Activated CD4-positive, alpha-beta memory T cell treated with anti-CD3 and anti-CD28 coated beads for 36 hours (primary cell): ENCODE measurements around the gene FFAR4. TPM values are rescaled to one million over a fixed set of nuclear protein-coding genes. Genes with fewer than 3 reads are reported as not detected.

Experiments
- CTCF ChIA-PET: fragments of 350-600 bp; sonication (Branson Sonifier 250); formaldehyde crosslinking; loops from one replicate; lab custom pipeline; 2021; ENCODE audit warnings: antibody characterized with exemption, inconsistent platforms; lab: Charles Lee
- POLR2A ChIA-PET: fragments of 350-600 bp; sonication (Branson Sonifier 250); formaldehyde crosslinking; loops from one replicate; lab custom pipeline; 2021; ENCODE audit warnings: antibody characterized with exemption; lab: Charles Lee
- DNase-seq: peaks from one replicate; pipeline ENCODE4 v3.0.0-alpha.2; 2020
- H3K27ac Mint-ChIP-seq: one replicate; pipeline ENCODE4 v1.8.0; 2021; ENCODE audit warnings: mixed read lengths
- H3K27me3 Mint-ChIP-seq: one replicate; pipeline ENCODE4 v1.8.0; 2021; ENCODE audit warnings: mixed read lengths
- H3K36me3 Mint-ChIP-seq: one replicate; pipeline ENCODE4 v1.8.0; 2021; ENCODE audit warnings: mixed read lengths
- H3K4me1 Mint-ChIP-seq: one replicate; pipeline ENCODE4 v1.8.0; 2021; ENCODE audit warnings: low read depth, mixed read lengths
- H3K4me3 Mint-ChIP-seq: one replicate; pipeline ENCODE4 v1.8.0; 2021; ENCODE audit warnings: mild to moderate bottlenecking, mixed read lengths
- H3K9me3 Mint-ChIP-seq: one replicate; pipeline ENCODE4 v1.8.0; 2021; ENCODE audit warnings: mixed read lengths
- intact Hi-C: fragments of 100-400 bp; cut with micrococcal nuclease; formaldehyde crosslinking; loops from one replicate; pipeline ENCODE4 v1.15.1; 2023
- total RNA-seq, 2 experiments: library from RNA; stranded (reverse); gene quantifications; one replicate each; pipeline ENCODE4 v1.2.3, GENCODE V29; 2021

The FFAR4 gene
- total RNA-seq, 2 experiments from 2014 or later = not detected

DNA sequence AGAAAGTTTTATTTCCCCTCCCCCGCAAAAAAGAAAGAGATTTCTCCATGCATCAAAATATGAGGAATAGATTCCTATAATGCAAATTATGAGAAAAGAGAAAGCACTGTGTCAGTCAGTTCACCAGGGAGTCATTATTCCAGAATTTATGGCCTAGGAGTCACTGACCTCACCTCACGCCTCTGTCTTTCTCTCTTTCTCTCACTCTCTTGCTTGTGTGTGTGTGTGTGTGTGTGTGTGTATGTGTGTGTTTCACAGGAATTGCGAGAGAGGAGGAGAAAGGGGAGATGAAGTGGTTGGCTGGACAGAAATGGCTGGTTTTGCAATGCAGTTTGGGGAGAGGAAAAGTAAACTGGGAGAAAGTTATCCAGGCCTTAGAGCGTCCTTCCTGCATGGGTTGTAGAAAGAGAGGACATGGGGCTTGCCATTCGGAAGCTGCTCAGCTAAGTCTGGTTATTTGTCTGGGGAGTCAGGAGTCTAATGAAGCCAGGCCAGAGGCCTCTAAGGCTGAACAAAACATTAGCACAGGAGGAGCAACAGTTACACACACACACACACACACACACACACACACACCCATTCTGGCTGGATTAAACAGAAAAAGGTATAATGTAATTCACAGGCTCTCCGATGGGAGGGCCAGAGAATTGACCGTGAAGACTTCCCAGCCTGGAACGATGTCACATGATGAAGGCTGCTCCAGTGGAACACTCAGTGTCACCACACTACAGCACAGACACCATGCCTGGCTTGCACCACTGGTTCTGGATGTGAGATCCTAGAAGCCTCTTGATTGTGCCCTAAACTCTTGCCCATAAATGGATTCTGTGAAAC is 12.8 kb upstream of the FFAR4 start:
- POLR2A ChIA-PET = no interaction called here
- H3K36me3 Mint-ChIP-seq = no peaks in the 10 kb centered on the region
- CTCF ChIA-PET = interaction anchor here (1.0 to 1.7 kb wide), 5 partner anchors 11 to 305 kb away, joined by 4 to 17 read pairs (median 4); no protein-coding TSS in a partner anchor

GRCh38 chr10:93554316-93554663 is 12.2 kb upstream of the FFAR4 start:
- no peak for DNase-seq
- ChIA-PET CTCF (interaction anchor here (0.7 to 1.7 kb wide), 10 partner anchors 12 to 305 kb away, joined by 3 to 17 read pairs (median 4); no protein-coding TSS in a partner anchor), POLR2A (no interaction called here)
- H3K4me1 Mint-ChIP-seq = no peaks in the 10 kb centered on the region
- H3K4me3 Mint-ChIP-seq = no peak overlapping the region
- peaks cover 2% of the 10 kb centered on the region for H3K27me3 Mint-ChIP-seq
- H3K27ac Mint-ChIP-seq = no peak overlapping the region
- intact Hi-C loops = loop anchor here (1.0 to 5.0 kb wide), 3 partner anchors 128 to 305 kb away; no protein-coding TSS in a partner anchor
- H3K9me3 Mint-ChIP-seq = no peaks in the 10 kb centered on the region
- H3K36me3 Mint-ChIP-seq = no peaks in the 10 kb centered on the region

More for the DNA sequence above, 12.8 kb upstream of the FFAR4 start:
- Mint-ChIP-seq H3K4me3 (no peak overlapping the region), H3K27ac (no peak overlapping the region), H3K27me3 (peaks cover 2% of the 10 kb centered on the region), H3K4me1 (no peaks in the 10 kb centered on the region), H3K9me3 (no peaks in the 10 kb centered on the region)
- intact Hi-C loops = loop anchor here (1.0 to 5.0 kb wide), 3 partner anchors 129 to 305 kb away; no protein-coding TSS in a partner anchor
- no peak for DNase-seq

DNA sequence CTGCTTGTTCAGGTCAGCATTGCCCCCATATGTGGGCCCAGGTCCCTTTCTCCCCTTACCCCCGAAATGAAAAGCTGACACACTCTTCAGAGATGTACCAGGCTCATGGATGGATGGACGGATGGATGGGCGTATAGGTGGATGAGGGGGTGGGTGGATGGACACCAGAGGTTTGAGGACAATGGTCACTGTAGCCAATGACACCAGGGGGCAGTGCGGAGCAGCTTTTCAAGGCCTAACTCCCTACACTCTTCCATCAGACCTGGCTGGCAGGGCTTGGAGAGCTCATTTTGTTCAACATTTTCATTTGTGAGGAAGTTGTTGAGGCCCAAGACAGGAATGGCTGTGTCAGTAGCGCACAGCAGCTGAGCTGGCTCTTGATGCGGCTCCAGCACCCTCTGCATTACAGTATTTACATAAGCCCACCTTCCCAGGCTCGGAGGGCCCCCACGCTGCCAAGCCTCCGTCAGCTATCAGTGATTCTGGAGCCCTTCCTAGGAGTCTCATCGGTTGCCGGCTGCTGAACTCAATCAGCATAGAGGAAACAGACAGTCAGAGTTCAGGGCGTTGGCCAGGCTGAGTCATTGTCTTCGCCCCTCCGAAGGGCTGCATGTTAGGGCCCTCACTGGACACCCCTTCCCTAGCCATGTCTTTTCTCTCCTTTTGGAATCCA is 11.6 kb upstream of the FFAR4 start:
- no peak overlapping the region for H3K27ac Mint-ChIP-seq
- peaks cover 2% of the 10 kb centered on the region for H3K27me3 Mint-ChIP-seq
- peak; percentile 66 for DNase-seq
- H3K9me3 Mint-ChIP-seq = no peaks in the 10 kb centered on the region
- ChIA-PET CTCF (interaction anchor here (0.7 to 1.7 kb wide), 12 partner anchors 9 to 304 kb away, joined by 3 to 17 read pairs (median 4); no protein-coding TSS in a partner anchor), POLR2A (no interaction called here)
- H3K4me1 Mint-ChIP-seq = no peaks in the 10 kb centered on the region
- intact Hi-C loops = loop anchor here (1.0 to 5.0 kb wide), 3 partner anchors 127 to 304 kb away; no protein-coding TSS in a partner anchor
- no peaks in the 10 kb centered on the region for H3K36me3 Mint-ChIP-seq
- H3K4me3 Mint-ChIP-seq = no peak overlapping the region

- Mint-ChIP-seq H3K27ac (no peak overlapping the region), H3K4me3 (no peak overlapping the region), H3K36me3 (no peaks in the 10 kb centered on the region), H3K9me3 (no peaks in the 10 kb centered on the region), H3K27me3 (peaks cover 3% of the 10 kb centered on the region), H3K4me1 (no peaks in the 10 kb centered on the region)
- no peak for DNase-seq
- intact Hi-C loops = no loop called here
- ChIA-PET CTCF (interaction anchor here (0.6 kb wide), 1 partner anchor 54 kb away, joined by 4 read pairs; no protein-coding TSS in a partner anchor), POLR2A (no interaction called here)
Observed at GRCh38 chr10:93559490-93559889, 7.0 kb upstream of the FFAR4 start.

DNA sequence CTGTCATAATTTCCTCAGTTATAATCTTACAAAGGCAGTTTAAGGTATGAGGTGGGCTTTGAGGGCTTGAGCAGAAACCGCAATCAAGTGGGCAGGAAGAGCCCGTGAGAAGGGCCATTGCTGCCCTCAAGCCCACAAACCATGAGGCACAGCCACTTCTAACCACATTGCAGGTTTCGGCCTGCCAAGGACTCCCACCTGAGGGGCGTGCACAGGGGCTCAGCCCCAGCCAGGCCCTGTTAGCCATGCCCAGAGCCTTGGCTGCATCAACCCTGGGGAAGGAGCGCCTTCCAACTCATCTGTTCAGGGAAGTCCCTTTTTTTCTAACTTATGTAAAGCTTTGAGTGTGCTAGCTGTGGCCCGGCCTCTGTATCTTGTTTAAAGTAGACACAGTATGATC is 5.9 kb upstream of the FFAR4 start:
- Mint-ChIP-seq H3K27me3 (peaks cover 4% of the 10 kb centered on the region), H3K4me1 (no peaks in the 10 kb centered on the region), H3K36me3 (no peaks in the 10 kb centered on the region), H3K9me3 (no peaks in the 10 kb centered on the region), H3K4me3 (no peak overlapping the region), H3K27ac (no peak overlapping the region)
- ChIA-PET CTCF (no interaction called here), POLR2A (no interaction called here)
- DNase-seq = no peak
- intact Hi-C loops = no loop called here

GRCh38 chr10:93565446-93565845 is 1.0 kb upstream of the FFAR4 start:
- H3K27ac Mint-ChIP-seq = no peak overlapping the region
- peaks cover 2% of the 10 kb centered on the region for H3K4me1 Mint-ChIP-seq
- intact Hi-C loops = no loop called here
- no peaks in the 10 kb centered on the region for H3K9me3 Mint-ChIP-seq
- ChIA-PET CTCF (no interaction called here), POLR2A (no interaction called here)
- H3K27me3 Mint-ChIP-seq = peaks cover 34% of the 10 kb centered on the region
- no peak for DNase-seq
- no peaks in the 10 kb centered on the region for H3K36me3 Mint-ChIP-seq
- no peak overlapping the region for H3K4me3 Mint-ChIP-seq

- Mint-ChIP-seq H3K4me3 (no peak overlapping the region), H3K27ac (no peak overlapping the region), H3K4me1 (peaks cover 2% of the 10 kb centered on the region), H3K36me3 (no peaks in the 10 kb centered on the region), H3K27me3 (peaks cover 39% of the 10 kb centered on the region), H3K9me3 (no peaks in the 10 kb centered on the region)
- intact Hi-C loops = no loop called here
- DNase-seq = no peak
- ChIA-PET POLR2A (no interaction called here), CTCF (no interaction called here)
Observed at GRCh38 chr10:93567277-93568104, 1.0 kb downstream of the FFAR4 start.

- Mint-ChIP-seq H3K27ac (no peak overlapping the region), H3K9me3 (no peaks in the 10 kb centered on the region), H3K4me3 (no peak overlapping the region), H3K36me3 (no peaks in the 10 kb centered on the region), H3K27me3 (peaks cover 39% of the 10 kb centered on the region), H3K4me1 (peaks cover 2% of the 10 kb centered on the region)
- ChIA-PET CTCF (no interaction called here), POLR2A (no interaction called here)
- no peak for DNase-seq
- intact Hi-C loops = no loop called here
Observed at GRCh38 chr10:93568105-93568390, 1.6 kb downstream of the FFAR4 start.

DNA sequence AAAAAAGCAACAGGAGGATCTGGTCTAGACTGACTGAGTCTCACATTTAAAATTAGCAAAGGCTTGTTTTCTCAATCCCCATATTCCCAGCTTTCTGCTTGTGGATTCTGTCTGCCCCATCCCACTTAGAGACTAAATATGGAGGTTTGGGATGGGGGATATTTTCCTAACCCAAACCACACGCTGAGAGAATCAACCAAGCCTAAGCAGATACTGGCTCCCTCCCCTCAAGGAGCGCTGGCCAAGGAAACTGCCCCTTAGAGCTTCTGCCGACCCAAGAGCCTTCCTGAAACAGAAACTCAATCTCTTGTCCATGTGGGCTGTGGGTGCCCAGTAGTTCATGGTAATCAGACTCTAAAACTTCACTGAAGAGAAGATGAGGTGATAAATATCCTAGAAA is 3.9 kb downstream of the FFAR4 start:
- CTCF ChIA-PET = no interaction called here

GRCh38 chr10:93572606-93573005 is 6.1 kb downstream of the FFAR4 start:
- ChIA-PET CTCF (interaction anchor here (1.1 kb wide), 1 partner anchor 18 kb away, joined by 3 read pairs; no protein-coding TSS in a partner anchor), POLR2A (no interaction called here)
- no peak for DNase-seq
- peaks cover 30% of the 10 kb centered on the region for H3K27me3 Mint-ChIP-seq
- H3K9me3 Mint-ChIP-seq = no peaks in the 10 kb centered on the region
- H3K4me1 Mint-ChIP-seq = peaks cover 5% of the 10 kb centered on the region
- H3K4me3 Mint-ChIP-seq = no peak overlapping the region
- H3K36me3 Mint-ChIP-seq = no peaks in the 10 kb centered on the region
- intact Hi-C loops = no loop called here
- no peak overlapping the region for H3K27ac Mint-ChIP-seq

More for the DNA sequence above, 3.9 kb downstream of the FFAR4 start:
- Mint-ChIP-seq H3K27ac (no peak overlapping the region), H3K4me3 (no peak overlapping the region), H3K36me3 (no peaks in the 10 kb centered on the region), H3K9me3 (no peaks in the 10 kb centered on the region), H3K4me1 (peaks cover 8% of the 10 kb centered on the region), H3K27me3 (peaks cover 43% of the 10 kb centered on the region)
- intact Hi-C loops = no loop called here
- POLR2A ChIA-PET = no interaction called here
- no peak for DNase-seq

DNA sequence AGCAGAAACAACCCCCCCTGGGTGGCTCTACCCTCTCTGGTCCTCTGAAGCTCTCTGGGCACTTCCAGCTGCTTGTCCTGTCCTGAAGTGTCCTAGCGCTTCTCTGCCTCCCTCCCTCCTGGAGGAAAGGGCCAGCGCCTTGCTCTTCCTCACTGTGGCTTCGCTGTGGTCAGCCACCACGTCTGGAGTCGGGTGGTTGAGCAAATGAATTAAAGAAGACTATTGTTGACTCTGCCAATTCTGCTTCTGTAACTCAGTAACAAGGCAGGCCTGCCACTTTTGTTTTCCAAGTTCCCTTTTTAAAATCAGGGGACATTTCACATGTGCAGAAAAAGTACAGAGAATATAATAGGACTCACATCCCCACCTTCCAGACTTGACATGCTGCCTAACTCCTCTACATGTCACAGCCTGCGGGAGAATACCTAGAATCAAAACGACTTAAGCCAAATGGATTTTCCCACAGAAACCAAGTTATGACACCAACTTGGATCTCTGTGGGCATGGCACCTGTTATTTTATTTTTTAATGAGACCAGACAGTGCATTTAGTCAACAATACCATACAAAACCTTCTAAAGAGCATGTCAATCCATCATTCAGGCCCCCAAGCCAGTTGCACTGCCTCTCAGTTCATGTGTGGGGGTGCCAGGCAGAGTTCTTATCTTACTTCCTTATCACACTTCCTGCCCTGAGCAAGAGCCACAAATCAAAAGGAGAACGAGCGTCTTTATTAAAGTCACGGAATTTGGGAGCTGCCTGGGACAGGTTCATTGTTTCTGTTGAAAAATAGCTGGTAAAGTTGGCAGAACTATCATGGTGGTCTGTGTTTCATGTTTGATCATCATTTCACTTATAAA is 6.8 kb downstream of the FFAR4 start:
- no peak overlapping the region for H3K4me3 Mint-ChIP-seq
- H3K36me3 Mint-ChIP-seq = no peaks in the 10 kb centered on the region
- no peak overlapping the region for H3K27ac Mint-ChIP-seq
- peaks cover 24% of the 10 kb centered on the region for H3K27me3 Mint-ChIP-seq
- CTCF ChIA-PET = no interaction called here
- intact Hi-C loops = no loop called here
- DNase-seq = no peak
- POLR2A ChIA-PET = no interaction called here
- H3K4me1 Mint-ChIP-seq = peaks cover 5% of the 10 kb centered on the region
- H3K9me3 Mint-ChIP-seq = no peaks in the 10 kb centered on the region
